ENCODE measurements around the gene IRF4.

The IRF4 gene

DNA sequence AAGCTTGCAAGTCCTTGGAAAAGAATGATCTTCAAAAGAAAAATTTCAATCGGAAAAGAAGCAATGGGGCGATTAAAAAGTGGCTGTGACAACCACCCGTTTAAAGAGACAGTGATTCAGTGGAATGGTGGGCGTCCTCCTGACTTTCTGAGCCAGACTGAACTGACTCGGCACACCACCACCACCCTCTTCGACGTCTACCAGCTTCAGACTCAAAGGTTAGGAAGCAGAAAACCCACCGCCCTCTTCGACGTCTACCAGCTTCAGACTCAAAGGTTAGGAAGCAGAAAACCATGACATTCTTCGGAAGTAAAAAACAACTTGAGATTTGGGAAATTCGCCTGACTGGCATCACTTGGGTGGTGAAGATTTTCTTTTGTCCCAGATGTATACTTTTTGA, 28.3 kb upstream of the IRF4 start:
- no peak for DNase-seq (ENCODE audit: low read depth, low spot score)
- Histone ChIP-seq H3K4me3 (ENCODE audit: insufficient read length, low read depth) (no peak overlapping the region), H3K9me3 (ENCODE audit: insufficient read depth, low read length) (peaks cover 26% of the 10 kb centered on the region), H3K36me3 (ENCODE audit: insufficient read depth, insufficient read length, low read length) (no peaks in the 10 kb centered on the region), H3K4me1 (ENCODE audit: insufficient read depth, insufficient read length) (no peaks in the 10 kb centered on the region), H3K9ac (ENCODE audit: insufficient read length, low read depth) (no peak overlapping the region), H3K27me3 (ENCODE audit: insufficient read depth, insufficient read length) (peaks cover 96% of the 10 kb centered on the region)
- TF ChIP-seq ZNF274 (IDR thresholded peaks at IDR 0.05; ENCODE audit: low read depth, low read length), result no peak
- no peak for TF ChIP-seq SUZ12 (IDR thresholded peaks at IDR 0.05; ENCODE audit: extremely low read depth, insufficient read depth, insufficient read length)
- TF ChIP-seq YY1 (IDR thresholded peaks at IDR 0.05; ENCODE audit: insufficient read depth, insufficient read length), result no peak

DNA sequence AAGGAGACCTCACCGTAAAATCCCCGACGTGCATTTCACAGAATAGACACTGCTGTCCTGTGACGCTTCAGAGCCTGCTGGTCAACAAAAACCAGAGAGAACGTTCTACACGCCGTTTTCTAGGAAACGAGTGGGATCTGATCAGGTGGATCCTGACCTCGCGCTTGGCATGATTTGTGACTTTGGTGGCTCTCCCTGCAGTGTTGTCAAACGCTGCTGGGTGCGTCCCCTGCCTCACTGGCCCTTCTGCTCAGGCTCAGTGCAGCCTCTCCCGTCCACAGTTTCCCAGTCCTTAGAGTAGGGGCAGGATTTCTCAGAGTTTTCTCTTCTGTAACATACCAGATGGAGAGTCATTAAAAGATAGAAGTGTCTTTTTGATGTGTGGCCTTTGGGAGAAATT, 27.6 kb upstream of the IRF4 start:
- DNase-seq (ENCODE audit: low read depth, low spot score), result no peak
- no peak for TF ChIP-seq ZNF274 (IDR thresholded peaks at IDR 0.05; ENCODE audit: low read depth, low read length)
- no peak for TF ChIP-seq YY1 (IDR thresholded peaks at IDR 0.05; ENCODE audit: insufficient read depth, insufficient read length)
- Histone ChIP-seq H3K9ac (ENCODE audit: insufficient read length, low read depth) (no peak overlapping the region), H3K27me3 (ENCODE audit: insufficient read depth, insufficient read length) (peaks cover 96% of the 10 kb centered on the region), H3K4me3 (ENCODE audit: insufficient read length, low read depth) (no peak overlapping the region), H3K36me3 (ENCODE audit: insufficient read depth, insufficient read length, low read length) (no peaks in the 10 kb centered on the region), H3K9me3 (ENCODE audit: insufficient read depth, low read length) (peaks cover 26% of the 10 kb centered on the region), H3K4me1 (ENCODE audit: insufficient read depth, insufficient read length) (no peaks in the 10 kb centered on the region)

DNA sequence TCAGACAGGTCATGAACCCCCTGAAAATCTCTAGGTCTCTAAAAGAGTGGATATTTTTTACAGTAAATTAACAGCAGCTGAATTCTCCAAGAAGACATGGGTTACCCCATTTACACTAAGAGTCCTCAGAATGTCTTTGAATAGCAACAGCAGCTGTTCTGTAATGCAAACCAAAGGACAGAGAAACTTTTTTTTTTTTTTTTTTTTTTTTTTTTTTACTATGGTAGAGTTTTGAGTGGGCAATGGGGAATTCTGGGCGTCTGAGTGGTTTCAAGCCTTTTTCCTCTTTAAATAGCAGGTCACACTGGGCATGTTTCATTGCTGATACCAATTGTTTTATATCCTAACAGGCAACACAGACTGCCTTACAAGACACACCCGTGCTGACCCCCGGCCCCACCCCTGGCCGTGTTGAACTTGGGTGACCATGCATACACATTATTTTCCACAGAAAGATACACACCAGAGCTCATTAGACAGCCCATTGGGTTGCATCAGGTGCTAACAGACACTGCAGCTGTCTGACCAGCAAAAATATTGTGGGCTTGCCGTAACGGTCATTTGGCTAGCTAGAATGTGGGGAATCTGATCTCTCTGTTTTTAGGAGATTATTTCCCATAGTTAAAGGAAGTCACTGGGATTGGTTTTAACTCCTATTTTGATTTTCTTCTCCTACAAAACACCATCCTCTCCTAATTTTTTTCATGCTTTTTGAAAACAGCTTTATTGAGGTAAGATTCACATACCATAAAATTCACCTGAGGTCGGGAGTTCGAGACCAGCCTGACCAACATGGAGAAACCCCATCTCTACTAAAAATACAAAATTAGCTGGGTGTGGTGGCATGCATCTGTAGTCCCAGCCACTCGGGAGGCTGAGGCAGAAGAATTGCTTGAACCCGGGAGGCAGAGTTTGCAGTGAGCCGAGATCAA, 26.7 kb upstream of the IRF4 start:
- Histone ChIP-seq H3K36me3 (ENCODE audit: insufficient read depth, insufficient read length, low read length) (no peaks in the 10 kb centered on the region), H3K27me3 (ENCODE audit: insufficient read depth, insufficient read length) (peaks cover 98% of the 10 kb centered on the region), H3K9ac (ENCODE audit: insufficient read length, low read depth) (no peak overlapping the region), H3K4me3 (ENCODE audit: insufficient read length, low read depth) (no peak overlapping the region), H3K9me3 (ENCODE audit: insufficient read depth, low read length) (peaks cover 26% of the 10 kb centered on the region), H3K4me1 (ENCODE audit: insufficient read depth, insufficient read length) (peaks cover 2% of the 10 kb centered on the region)
- no peak for TF ChIP-seq ZNF274 (IDR thresholded peaks at IDR 0.05; ENCODE audit: low read depth, low read length)
- TF ChIP-seq YY1 (IDR thresholded peaks at IDR 0.05; ENCODE audit: insufficient read depth, insufficient read length), result no peak
- no peak for TF ChIP-seq SUZ12 (IDR thresholded peaks at IDR 0.05; ENCODE audit: extremely low read depth, insufficient read depth, insufficient read length)
- no peak for DNase-seq (ENCODE audit: low read depth, low spot score)

GRCh38 chr6:365835-366234, 25.7 kb upstream of the IRF4 start:
- no peak overlapping the region for H3K9ac ChIP-seq (ENCODE audit: insufficient read length, low read depth)
- no peak overlapping the region for H3K4me3 ChIP-seq (ENCODE audit: insufficient read length, low read depth)
- peaks cover 26% of the 10 kb centered on the region for H3K9me3 ChIP-seq (ENCODE audit: insufficient read depth, low read length)
- TF ChIP-seq ZNF274 (IDR thresholded peaks at IDR 0.05; ENCODE audit: low read depth, low read length) (no peak), SUZ12 (IDR thresholded peaks at IDR 0.05; ENCODE audit: extremely low read depth, insufficient read depth, insufficient read length) (no peak), YY1 (IDR thresholded peaks at IDR 0.05; ENCODE audit: insufficient read depth, insufficient read length) (no peak)
- H3K27me3 ChIP-seq (ENCODE audit: insufficient read depth, insufficient read length), result peaks cover 98% of the 10 kb centered on the region
- H3K4me1 ChIP-seq (ENCODE audit: insufficient read depth, insufficient read length), result peaks cover 2% of the 10 kb centered on the region
- DNase-seq (ENCODE audit: low read depth, low spot score), result no peak
- H3K36me3 ChIP-seq (ENCODE audit: insufficient read depth, insufficient read length, low read length), result no peaks in the 10 kb centered on the region

- Histone ChIP-seq H3K9ac (ENCODE audit: insufficient read length, low read depth) (no peak overlapping the region), H3K4me1 (ENCODE audit: insufficient read depth, insufficient read length) (peaks cover 2% of the 10 kb centered on the region), H3K27me3 (ENCODE audit: insufficient read depth, insufficient read length) (peaks cover 94% of the 10 kb centered on the region), H3K9me3 (ENCODE audit: insufficient read depth, low read length) (peaks cover 26% of the 10 kb centered on the region), H3K4me3 (ENCODE audit: insufficient read length, low read depth) (no peak overlapping the region), H3K36me3 (ENCODE audit: insufficient read depth, insufficient read length, low read length) (no peaks in the 10 kb centered on the region)
- TF ChIP-seq YY1 (IDR thresholded peaks at IDR 0.05; ENCODE audit: insufficient read depth, insufficient read length) (no peak), SUZ12 (IDR thresholded peaks at IDR 0.05; ENCODE audit: extremely low read depth, insufficient read depth, insufficient read length) (no peak), ZNF274 (IDR thresholded peaks at IDR 0.05; ENCODE audit: low read depth, low read length) (no peak)
- no peak for DNase-seq (ENCODE audit: low read depth, low spot score)
These were observed 24.9 kb upstream of the IRF4 start for GRCh38 chr6:366389-367297.

- H3K9me3 ChIP-seq (ENCODE audit: insufficient read depth, low read length), result peaks cover 26% of the 10 kb centered on the region
- peaks cover 95% of the 10 kb centered on the region for H3K27me3 ChIP-seq (ENCODE audit: insufficient read depth, insufficient read length)
- no peak overlapping the region for H3K4me3 ChIP-seq (ENCODE audit: insufficient read length, low read depth)
- no peak for TF ChIP-seq SUZ12 (IDR thresholded peaks at IDR 0.05; ENCODE audit: extremely low read depth, insufficient read depth, insufficient read length)
- TF ChIP-seq ZNF274 (IDR thresholded peaks at IDR 0.05; ENCODE audit: low read depth, low read length), result no peak
- no peak for TF ChIP-seq YY1 (IDR thresholded peaks at IDR 0.05; ENCODE audit: insufficient read depth, insufficient read length)
- H3K4me1 ChIP-seq (ENCODE audit: insufficient read depth, insufficient read length), result peaks cover 2% of the 10 kb centered on the region
- no peak for DNase-seq (ENCODE audit: low read depth, low spot score)
- no peak overlapping the region for H3K9ac ChIP-seq (ENCODE audit: insufficient read length, low read depth)
- H3K36me3 ChIP-seq (ENCODE audit: insufficient read depth, insufficient read length, low read length), result no peaks in the 10 kb centered on the region
These were observed 24.2 kb upstream of the IRF4 start for GRCh38 chr6:367298-367794.
